HepG2 (cell line): ENCODE data around the gene TMCC1. TPM values are rescaled to one million over a fixed set of nuclear protein-coding genes. Genes with fewer than 3 reads are reported as not detected.

ENCODE experiments used
- ATAC-seq: fragments of 200-7000 bp; cut with Tn5 transposase; 3 replicates; pipeline ENCODE4 v1.9.1; 2020; ENCODE audit warnings: mild to moderate bottlenecking, moderate library complexity
- BruUV-seq: library from RNA; stranded (reverse); fragments of 400-500 nt; replicated peaks from 2 replicates; lab custom pipeline; 2021; lab: Mats Ljungman, UMichigan
- CTCF ChIA-PET: fragments of 300-600 bp; formaldehyde crosslinking; extraction: SDS; loops from one replicate; lab custom pipeline; 2021; ENCODE audit warnings: low total read pairs, inconsistent platforms, low intra/inter-chr PET ratio; lab: Yijun Ruan, JAX
- POLR2A ChIA-PET: fragments of 350-600 bp; sonication (Branson Sonifier 250); formaldehyde crosslinking; loops from one replicate; lab custom pipeline; 2020; ENCODE audit warnings: antibody characterized with exemption, inconsistent platforms; lab: Yijun Ruan, JAX
- DNase-seq: peaks from one replicate; pipeline ENCODE4 v3.0.0-alpha.2; 2015; ENCODE audit warnings: low spot score
- FAIRE-seq: peaks from 3 replicates; lab custom pipeline; 2011; peaks lifted over from hg19 to GRCh38; lab: Jason Lieb, UNC
- H2AFZ ChIP-seq: one replicate; pipeline ENCODE4 v1.6.1; 2011; ENCODE audit warnings: low read length, inconsistent platforms
- H3K27ac ChIP-seq: fragments of 300-600 bp; 3 replicates; pipeline ENCODE4 v1.8.0; 2011; ENCODE audit warnings: mixed run types, mild to moderate bottlenecking, mixed read lengths, low read length, inconsistent platforms; ENCODE audit not compliant: insufficient read depth; ENCODE audit errors: extremely low read length
- H3K27me3 ChIP-seq, 2 experiments: fragments of 200-600 bp in 1 of 2; 2 replicates in 1 of 2; 3 replicates in 1 of 2; pipeline versions ENCODE4 v1.6.0 to v1.8.0; 2011; ENCODE audit warnings: low read length in 2 of 2, mild to moderate bottlenecking in 2 of 2, moderate library complexity in 2 of 2, inconsistent platforms in 1 of 2; ENCODE audit not compliant: insufficient read depth in 2 of 2, control insufficient read depth in 1 of 2
- H3K36me3 ChIP-seq, 2 experiments: fragments of 200-600 bp in 1 of 2; replicated peaks in 1 of 2; 2 replicates in 1 of 2; 3 replicates in 1 of 2; pipeline versions ENCODE4 v1.5.1 to v1.8.0; 2011; ENCODE audit warnings: low read length in 2 of 2, inconsistent platforms in 1 of 2; ENCODE audit not compliant: insufficient read depth in 2 of 2, control insufficient read depth in 1 of 2
- H3K4me1 ChIP-seq: 2 replicates; pipeline ENCODE4 v1.5.1; 2012; ENCODE audit warnings: low read length, inconsistent platforms; ENCODE audit not compliant: insufficient read depth
- H3K4me2 ChIP-seq: 2 replicates; pipeline ENCODE4 v1.6.0; 2011; ENCODE audit warnings: low read depth, low read length, inconsistent platforms
- H3K4me3 ChIP-seq, 3 experiments: fragments of 200-600 bp in 1 of 3; sonication (generic), shearing (Covaris generic) in 1 of 3; replicated peaks in 1 of 3; 2 replicates each; pipeline ENCODE4 v1.5.1; 2011 to 2016; ENCODE audit warnings: low read length in 3 of 3, inconsistent platforms in 2 of 3, low read depth in 2 of 3, mild to moderate bottlenecking in 2 of 3, control low read depth in 1 of 3, mixed read lengths in 1 of 3; ENCODE audit not compliant: insufficient read depth in 1 of 3
- H3K79me2 ChIP-seq: one replicate; pipeline ENCODE4 v1.6.1; 2011; ENCODE audit warnings: low read length, inconsistent platforms; ENCODE audit not compliant: insufficient read depth
- H3K9ac ChIP-seq: 2 replicates; pipeline ENCODE4 v1.6.0; 2011; ENCODE audit warnings: mild to moderate bottlenecking, low read depth, low read length, inconsistent platforms; ENCODE audit not compliant: insufficient read depth
- H3K9me3 ChIP-seq: 2 replicates; pipeline ENCODE4 v1.5.1; 2012; ENCODE audit warnings: mild to moderate bottlenecking, low read length
- H4K20me1 ChIP-seq: 2 replicates; pipeline ENCODE4 v1.6.0; 2011; ENCODE audit warnings: inconsistent platforms, mild to moderate bottlenecking, low read length, moderate library complexity; ENCODE audit not compliant: insufficient read depth
- ATAD3A ChIP-seq: sonication (generic); formaldehyde crosslinking; IDR thresholded peaks from 2 replicates; pipeline ENCODE4 v1.4.0; 2020; ENCODE audit warnings: missing genetic modification reagents
- CBX2 ChIP-seq, 2 experiments: fragments of 200-600 bp in 1 of 2; sonication (generic); formaldehyde crosslinking in 1 of 2; IDR thresholded peaks; 2 replicates each; pipeline versions ENCODE4 v1.7.0 to v1.8.1; 2018 to 2022; ENCODE audit warnings: low read depth in 2 of 2, low read length in 1 of 2, mild to moderate bottlenecking in 1 of 2, missing genetic modification reagents in 1 of 2
- CERS6 ChIP-seq: sonication (generic); formaldehyde crosslinking; IDR thresholded peaks from 2 replicates; pipeline ENCODE4 v1.5.0; 2020; ENCODE audit warnings: missing genetic modification reagents
- ETS1 ChIP-seq: sonication (generic); formaldehyde crosslinking; IDR thresholded peaks from 2 replicates; pipeline ENCODE4 v1.4.0; 2020; ENCODE audit warnings: missing genetic modification reagents
- GPBP1L1 ChIP-seq: sonication (generic); formaldehyde crosslinking; IDR thresholded peaks from 2 replicates; pipeline ENCODE4 v1.5.0; 2020; ENCODE audit warnings: mild to moderate bottlenecking, missing genetic modification reagents
- HOXD1 ChIP-seq: sonication (generic); formaldehyde crosslinking; IDR thresholded peaks from 2 replicates; pipeline ENCODE4 v1.5.0; 2020; ENCODE audit warnings: missing genetic modification reagents
- KMT2A ChIP-seq: sonication (generic); formaldehyde crosslinking; IDR thresholded peaks from 2 replicates; pipeline ENCODE4 v1.4.0; 2020; ENCODE audit warnings: missing genetic modification reagents
- MXD4 ChIP-seq: IDR thresholded peaks from 2 replicates; pipeline ENCODE4 v1.6.1; 2016; ENCODE audit warnings: mild to moderate bottlenecking, missing biosample characterization, missing genetic modification reagents
- NBN ChIP-seq: fragments of 450-650 bp; conservative IDR thresholded peaks from 2 replicates; pipeline ENCODE4 v1.6.1; 2017
- NPAS2 ChIP-seq: sonication (generic); formaldehyde crosslinking; IDR thresholded peaks from 2 replicates; pipeline ENCODE4 v1.8.0; 2022; ENCODE audit warnings: mild to moderate bottlenecking, missing genetic modification reagents, borderline replicate concordance
- RXRB ChIP-seq: IDR thresholded peaks from 2 replicates; pipeline ENCODE4 v1.6.1; 2016; ENCODE audit warnings: borderline replicate concordance, missing genetic modification reagents, missing compliant biosample characterization
- SMAD3 ChIP-seq: sonication (generic); formaldehyde crosslinking; IDR thresholded peaks from 2 replicates; pipeline ENCODE4 v1.4.0; 2020; ENCODE audit warnings: missing genetic modification reagents
- XRCC5 ChIP-seq: fragments of 200-400 bp; formaldehyde crosslinking; optimal IDR thresholded peaks from 2 replicates; pipeline ENCODE3; 2017; ENCODE audit warnings: mild to moderate bottlenecking, low read length
- ZFP37 ChIP-seq: sonication (generic); formaldehyde crosslinking; IDR thresholded peaks from 2 replicates; pipeline ENCODE4 v1.4.0; 2020; ENCODE audit warnings: missing genetic modification reagents, borderline replicate concordance
- ZNF18 ChIP-seq: sonication (generic); formaldehyde crosslinking; IDR thresholded peaks from 2 replicates; pipeline ENCODE4 v1.8.0; 2022; ENCODE audit warnings: mild to moderate bottlenecking, missing genetic modification reagents; ENCODE audit not compliant: insufficient replicate concordance
- ZNF24 ChIP-seq: fragments of 450-650 bp; IDR thresholded peaks from 2 replicates; pipeline ENCODE4 v1.6.1; 2017; ENCODE audit warnings: antibody characterized with exemption, mild to moderate bottlenecking
- ZNF382 ChIP-seq: sonication (generic); formaldehyde crosslinking; IDR thresholded peaks from 2 replicates; pipeline ENCODE4 v1.5.0; 2020; ENCODE audit warnings: missing genetic modification reagents, mild to moderate bottlenecking, borderline replicate concordance
- ZNF552 ChIP-seq: sonication (generic); formaldehyde crosslinking; IDR thresholded peaks from 2 replicates; pipeline ENCODE4 v1.9.0; 2022; ENCODE audit warnings: missing genetic modification reagents, mild to moderate bottlenecking, borderline replicate concordance
- ZNF720 ChIP-seq: sonication (generic); formaldehyde crosslinking; IDR thresholded peaks from 2 replicates; pipeline ENCODE4 v1.4.0; 2020; ENCODE audit warnings: missing genetic modification reagents
- WGBS: methylation state at CpG from one replicate; pipeline ENCODE4 v1.1.6; 2017; ENCODE audit warnings: low lambda C conversion rate; 5-methylcytosine and 5-hydroxymethylcytosine counted together
- in situ Hi-C: cut with HindIII; loops from 2 replicates; pipeline ENCODE4 v1.10.0; 2017; ENCODE audit warnings: low pct_unique_long_range_greater_than_20kb; ENCODE audit not compliant: extremely low pct_ligation_motif_present
- intact Hi-C: fragments of 100-400 bp; cut with micrococcal nuclease; formaldehyde crosslinking; loops from one replicate; pipeline ENCODE4 v1.10.0; 2022; ENCODE audit not compliant: unreplicated experiment
- polyA plus RNA-seq, 8 experiments: library from polyadenylated mRNA; depleted of rRNA in 3 of 8; stranded (reverse) in 7 of 8; unstranded in 1 of 8; fragments of >200 nt; fragmentation: Illumina TruSeq in 4 of 8; extraction: Trizol in 4 of 8; gene quantifications; 2 replicates each; pipeline versions ENCODE4 v1.2.1 to v1.2.3, GENCODE V29; 2011 to 2016; ENCODE audit warnings: low read depth in 4 of 8, missing spikeins in 1 of 8, mixed read lengths in 1 of 8; ENCODE audit not compliant: insufficient read depth in 1 of 8
- total RNA-seq, 5 experiments: library from RNA; depleted of rRNA; stranded (reverse); fragments of >200 nt; fragmentation: Illumina TruSeq; extraction: Trizol; gene quantifications; 2 replicates each; pipeline ENCODE4 v1.2.3, GENCODE V29; 2016; ENCODE audit warnings: low read depth in 1 of 5

TMCC1 gene
- total and polyA plus RNA-seq, 2 of the 13 experiments (the other 11 are each of a cell fraction or from before 2014, with no cell fraction given) = 12.1 to 264 TPM

- TF ChIP-seq ZNF552 (CRISPR knock-in tag) (no peak), ZFP37 (CRISPR knock-in tag) (no peak), KMT2A (CRISPR knock-in tag) (no peak), NPAS2 (CRISPR knock-in tag) (no peak)
- TF ChIP-seq, all 625 proteins: peak for 0
Measured at GRCh38 chr3:129699612-129700011, 193.9 kb downstream of the TMCC1 start (continued).

- H3K4me2 ChIP-seq = no peak overlapping the region
- peaks cover 11% of the 10 kb centered on the region for H3K9me3 ChIP-seq
- no peak overlapping the region for H3K27ac ChIP-seq
- peaks cover 0 to 3% of the 10 kb centered on the region in 2 experiments; a peak in 2 of 5 replicates for H3K36me3 ChIP-seq
- intact Hi-C loops = no loop called here
- H2AFZ ChIP-seq = no peak overlapping the region
- ATAC-seq (no peak), DNase-seq (no peak), FAIRE-seq (no peak)
- H3K27me3 ChIP-seq = no peaks in the 10 kb centered on the region
- ChIA-PET CTCF (no interaction called here), POLR2A (interaction anchor here (0.6 kb wide), 1 partner anchor 35 kb away, joined by 3 read pairs; no protein-coding TSS in a partner anchor)
- no peaks in the 10 kb centered on the region for H4K20me1 ChIP-seq
- peaks cover 12% of the 10 kb centered on the region for H3K4me1 ChIP-seq
- no peak overlapping the region for H3K4me3 ChIP-seq
- no peak overlapping the region for H3K9ac ChIP-seq
- no TSS peak for BruUV-seq
- in situ Hi-C loops = no loop called here
- WGBS = 94% methylated on average over 4 of the region's 4 CpGs
- no peaks in the 10 kb centered on the region for H3K79me2 ChIP-seq
- TF ChIP-seq ETS1 (CRISPR knock-in tag) = no peak
- TF ChIP-seq SMAD3 (CRISPR knock-in tag) = no peak
- no peak for TF ChIP-seq ATAD3A
- TF ChIP-seq ZNF720 (CRISPR knock-in tag) = no peak
- no peak for TF ChIP-seq MXD4
- no peak for TF ChIP-seq RXRB (CRISPR knock-in tag)
- TF ChIP-seq CERS6 (CRISPR knock-in tag) = no peak
- TF ChIP-seq XRCC5 = no peak
- no peak for TF ChIP-seq CBX2 (IDR thresholded peaks at IDR 0.05; ENCODE audit: low read depth, low read length)
- no peak for TF ChIP-seq CBX2 (CRISPR knock-in tag; IDR thresholded peaks at IDR 0.05; ENCODE audit: low read depth)
- TF ChIP-seq GPBP1L1 (CRISPR knock-in tag) = no peak
- TF ChIP-seq NBN = no peak
- no peak for TF ChIP-seq ZNF18 (CRISPR knock-in tag)
- no peak for TF ChIP-seq HOXD1 (CRISPR knock-in tag)
- no peak for TF ChIP-seq ZNF382 (CRISPR knock-in tag)
- TF ChIP-seq ZNF24 = no peak
Measured at GRCh38 chr3:129699199-129699598, 194.3 kb downstream of the TMCC1 start.
